ENCODE results near the gene SGCD.

Gene SGCD

DNA sequence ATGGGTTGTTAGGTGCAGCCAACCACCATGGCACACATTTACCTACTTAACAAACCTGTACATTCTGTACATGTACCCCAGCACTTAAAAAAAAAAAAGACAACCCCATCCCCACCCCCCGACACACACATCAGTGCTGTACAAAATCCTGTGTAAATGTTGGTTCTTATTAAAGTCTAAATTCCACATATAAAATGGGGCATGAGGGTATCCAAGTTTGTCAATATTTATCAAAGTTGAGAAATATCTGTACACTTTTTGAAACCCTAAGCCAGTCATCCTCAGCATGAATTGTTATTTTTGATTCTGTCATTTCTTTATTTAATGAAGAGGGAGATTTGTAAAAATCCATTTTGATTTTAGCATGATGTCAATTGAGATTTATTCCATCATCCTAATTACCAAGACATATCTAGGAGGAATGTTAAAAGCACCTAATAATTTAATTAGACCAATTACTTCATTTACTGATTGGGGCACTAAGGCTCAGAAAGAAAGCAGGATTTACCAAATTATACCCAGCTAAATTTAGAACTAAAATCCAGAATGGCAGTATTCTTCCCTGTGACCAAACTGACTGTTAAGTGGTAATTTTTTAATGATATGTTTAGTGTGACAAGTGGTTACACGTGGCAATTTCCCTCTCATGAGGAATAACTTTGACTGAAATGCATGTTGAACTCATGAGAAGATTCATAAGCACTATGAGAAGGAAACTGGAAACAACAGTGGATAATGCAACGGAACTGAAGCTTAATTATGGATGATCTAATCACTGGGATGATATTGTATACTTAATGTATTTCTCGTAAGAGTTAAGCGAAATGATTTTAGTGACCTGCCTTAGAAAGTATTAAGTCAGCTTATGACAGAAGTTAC lies 195.9 kb downstream of the SGCD start:
- DNase-seq, result no peak

DNA sequence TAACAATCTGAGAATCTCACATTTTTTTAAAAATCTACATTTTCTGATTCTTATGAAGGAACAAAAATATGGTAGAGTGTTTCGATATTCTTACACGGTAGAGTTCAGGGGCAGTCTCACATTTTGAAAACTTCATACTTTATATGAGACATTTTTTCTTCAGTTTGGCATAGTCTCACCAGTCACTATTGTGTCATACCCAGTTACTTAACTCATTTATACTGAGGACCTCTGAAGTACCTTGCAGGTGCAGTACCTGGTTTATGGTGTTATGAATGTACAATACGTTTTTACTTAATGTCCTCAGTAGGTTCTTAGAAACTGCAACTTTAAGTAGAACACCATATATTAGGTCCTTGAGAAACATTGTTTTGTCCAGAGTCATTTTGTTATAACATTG lies 196.6 kb downstream of the SGCD start:
- no peak for DNase-seq

GRCh38 chr5:156526081-156526925 lies 199.3 kb downstream of the SGCD start:
- DNase-seq, result no peak

GRCh38 chr5:156527611-156528010 lies 200.6 kb downstream of the SGCD start:
- DNase-seq, result no peak

DNA sequence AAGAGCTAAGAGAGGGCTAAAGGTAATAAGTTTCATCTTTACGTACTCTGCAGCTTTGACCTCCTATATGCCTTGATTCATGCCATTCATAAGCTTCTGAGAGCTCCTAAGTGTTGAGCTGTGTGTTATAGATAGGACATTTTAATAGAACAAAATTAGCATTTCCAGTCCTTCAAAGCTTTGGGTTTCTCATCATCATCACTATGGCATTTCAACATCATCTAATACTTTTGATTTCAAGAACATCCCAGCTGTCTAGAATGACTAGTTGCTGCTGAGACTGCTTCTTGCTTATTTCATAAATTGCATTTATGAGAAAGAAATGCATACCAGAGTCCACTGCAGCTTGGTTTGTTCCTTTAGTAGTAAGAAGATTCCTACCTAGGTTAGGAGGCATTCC lies 201.7 kb downstream of the SGCD start:
- no peak for DNase-seq

GRCh38 chr5:156529892-156530291 lies 202.9 kb downstream of the SGCD start:
- no peak for DNase-seq

- DNase-seq, result no peak
These were observed 204.2 kb downstream of the SGCD start for GRCh38 chr5:156531199-156531598.

DNA sequence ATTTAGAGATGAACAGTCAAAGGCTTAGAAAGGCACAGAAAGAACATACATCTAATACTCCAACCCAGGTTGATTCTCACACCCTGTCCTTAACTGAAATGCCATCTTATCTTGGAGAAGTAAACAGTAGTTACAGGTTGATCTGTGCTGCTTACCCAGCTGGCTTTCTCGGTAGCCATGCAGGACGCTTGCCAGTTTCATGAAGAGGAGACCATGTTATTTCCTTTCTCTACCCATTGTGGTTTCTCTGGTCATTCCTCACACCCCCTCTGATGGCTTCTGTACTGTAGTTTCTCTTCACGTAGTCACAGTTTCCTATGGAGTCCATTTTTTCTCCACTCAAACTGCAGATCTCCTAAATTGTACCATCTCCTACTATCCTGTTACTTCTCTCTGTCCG lies 206.0 kb downstream of the SGCD start:
- DNase-seq, result no peak

DNA sequence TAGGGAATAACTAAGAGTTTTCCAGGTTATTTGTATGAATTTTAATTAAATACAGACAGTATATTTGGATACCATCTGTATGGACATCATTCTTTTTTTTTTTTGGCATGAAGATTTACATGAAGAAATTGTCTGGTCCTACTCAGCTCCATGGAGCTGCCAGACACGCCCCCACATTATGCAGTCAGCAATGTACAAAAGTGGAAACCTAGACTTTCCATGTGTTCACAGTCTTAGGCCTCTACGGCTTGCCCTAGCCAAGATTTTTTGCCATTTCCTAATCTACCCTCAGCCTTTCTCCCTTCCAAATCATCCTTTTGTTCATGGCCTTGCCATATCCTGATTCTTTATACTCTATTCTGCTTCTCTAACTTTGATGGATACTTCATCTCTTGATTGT lies 207.1 kb downstream of the SGCD start:
- DNase-seq, result no peak

DNA sequence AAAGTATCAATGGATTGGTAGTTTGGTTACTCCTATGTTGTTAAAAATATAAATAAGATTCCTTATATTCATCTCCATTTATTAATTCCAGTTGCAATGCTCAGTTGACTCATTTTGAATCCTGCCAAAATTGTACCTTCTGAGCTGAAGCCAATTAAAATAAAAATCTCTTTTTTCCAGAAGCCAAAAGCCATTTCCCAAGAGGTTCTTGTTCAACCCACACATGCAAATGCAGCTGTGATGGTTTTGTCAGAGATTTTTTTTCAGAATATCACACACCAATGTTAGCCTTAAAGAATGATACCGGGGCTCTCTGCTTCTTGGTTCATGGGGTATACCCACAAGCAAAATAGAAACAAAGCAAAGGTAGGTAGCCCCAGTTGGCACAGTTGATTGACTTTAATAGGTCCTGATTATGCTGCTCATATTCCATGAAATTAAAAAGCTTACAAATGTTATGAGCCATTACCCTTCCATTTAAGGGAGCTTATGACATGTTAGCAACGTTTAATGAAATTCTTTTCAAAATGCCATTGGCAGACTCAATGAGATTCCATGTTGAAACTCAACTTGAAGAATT lies 208.0 kb downstream of the SGCD start:
- no peak for DNase-seq

- DNase-seq, result no peak
These were observed 213.5 kb downstream of the SGCD start for GRCh38 chr5:156540491-156540890.

GRCh38 chr5:156541582-156541981 lies 214.6 kb downstream of the SGCD start:
- no peak for DNase-seq

DNA sequence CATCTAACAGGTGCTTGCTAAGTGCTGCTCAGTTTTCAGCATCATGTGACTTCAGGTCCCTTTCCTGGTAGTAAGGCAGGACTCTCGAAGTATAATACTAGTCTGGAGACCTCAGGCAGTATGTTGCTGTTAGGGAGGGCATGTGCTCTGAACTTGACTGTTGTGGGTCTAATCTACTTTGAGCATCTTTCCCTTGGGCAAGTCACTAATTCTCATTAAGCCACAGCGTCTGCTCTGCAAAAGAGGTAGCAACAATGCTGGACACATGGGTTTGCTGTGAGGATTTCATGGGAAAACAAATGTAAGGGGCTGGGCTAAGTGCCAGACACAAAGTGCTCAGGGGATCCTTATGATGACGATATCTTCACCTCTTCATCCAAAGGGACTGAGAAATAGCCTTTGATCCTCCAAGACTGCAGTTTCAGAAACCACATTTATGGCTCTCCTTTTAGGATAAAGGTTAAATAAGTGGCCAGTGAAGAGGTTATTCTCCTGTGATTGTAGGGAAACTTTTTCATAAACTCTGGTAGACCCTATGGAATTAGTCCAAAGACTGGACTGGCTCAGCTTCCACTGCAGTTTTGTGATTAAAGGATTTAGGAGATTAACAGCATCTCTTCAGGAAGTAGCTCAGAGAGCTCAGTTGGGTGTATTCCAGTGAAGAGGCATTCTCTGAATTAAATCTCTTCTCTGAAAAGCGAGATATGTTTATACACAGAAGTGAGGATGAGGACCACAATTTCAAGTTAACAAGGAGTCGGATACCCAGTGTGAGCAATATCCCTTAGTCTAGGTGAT lies 216.6 kb downstream of the SGCD start:
- DNase-seq, result no peak

GRCh38 chr5:156552855-156553358 lies 225.9 kb downstream of the SGCD start:
- no peak for DNase-seq

DNA sequence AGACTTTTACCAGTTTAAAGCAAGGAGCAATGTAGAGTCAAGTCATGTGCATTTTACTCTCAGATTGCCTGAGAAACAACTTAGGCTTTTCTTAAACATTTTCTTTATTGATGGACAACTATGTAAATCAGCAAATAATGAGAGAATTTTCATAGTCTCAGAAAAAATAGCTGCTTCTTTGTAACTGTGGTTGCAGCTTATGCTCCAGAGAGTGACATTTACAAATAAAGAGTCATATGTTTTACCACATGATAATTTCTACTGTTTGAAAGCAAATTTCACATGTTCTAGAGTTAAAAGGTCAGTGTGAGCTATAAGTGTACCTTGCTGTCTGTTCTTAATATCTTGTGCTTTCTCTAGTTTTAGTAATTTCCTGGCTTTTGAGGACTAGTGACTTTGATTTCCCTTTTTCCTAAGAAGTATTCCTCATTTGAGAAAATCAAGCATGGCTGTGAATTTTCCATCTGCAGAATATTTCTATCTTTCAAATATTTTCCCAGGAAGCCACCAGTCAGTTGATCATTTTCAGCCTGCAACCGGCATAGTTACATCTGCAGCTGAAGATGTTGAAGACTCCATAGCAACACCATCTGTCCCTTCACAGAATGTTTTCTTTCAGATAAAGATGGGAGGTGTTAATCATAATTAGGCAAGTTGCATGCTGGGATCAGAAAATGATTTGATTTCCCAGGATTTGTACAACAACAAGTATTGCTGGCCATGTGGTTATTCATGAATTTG lies 229.9 kb downstream of the SGCD start:
- no peak for DNase-seq

- no peak for DNase-seq
These were observed 233.0 kb downstream of the SGCD start for GRCh38 chr5:156560002-156560401.

DNA sequence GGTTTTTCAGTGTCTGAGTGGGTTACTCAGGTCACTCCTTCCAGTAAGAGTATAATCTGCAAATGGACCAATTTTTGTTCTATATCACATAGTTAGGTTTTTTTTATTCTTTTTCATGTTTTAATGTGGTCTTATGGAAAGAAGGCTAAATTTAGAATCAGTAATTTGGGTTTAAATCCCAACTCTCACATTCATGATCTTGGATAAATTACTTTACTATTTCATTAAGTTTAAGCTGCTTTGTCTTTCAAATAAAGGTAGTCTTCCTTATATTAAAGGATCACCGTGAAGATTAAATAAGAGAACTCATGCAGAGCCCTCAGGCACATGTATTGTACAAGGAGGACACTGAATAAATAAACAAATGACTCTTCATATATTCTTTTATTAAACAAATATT lies 234.7 kb downstream of the SGCD start:
- no peak for DNase-seq

- DNase-seq, result no peak
These were observed 243.7 kb downstream of the SGCD start for GRCh38 chr5:156570615-156571014.

GRCh38 chr5:156581725-156582124 lies 254.8 kb downstream of the SGCD start:
- DNase-seq, result no peak

GRCh38 chr5:156582193-156582598 lies 255.2 kb downstream of the SGCD start:
- DNase-seq, result no peak

GRCh38 chr5:156584871-156585270 lies 257.9 kb downstream of the SGCD start:
- no peak for DNase-seq

DNA sequence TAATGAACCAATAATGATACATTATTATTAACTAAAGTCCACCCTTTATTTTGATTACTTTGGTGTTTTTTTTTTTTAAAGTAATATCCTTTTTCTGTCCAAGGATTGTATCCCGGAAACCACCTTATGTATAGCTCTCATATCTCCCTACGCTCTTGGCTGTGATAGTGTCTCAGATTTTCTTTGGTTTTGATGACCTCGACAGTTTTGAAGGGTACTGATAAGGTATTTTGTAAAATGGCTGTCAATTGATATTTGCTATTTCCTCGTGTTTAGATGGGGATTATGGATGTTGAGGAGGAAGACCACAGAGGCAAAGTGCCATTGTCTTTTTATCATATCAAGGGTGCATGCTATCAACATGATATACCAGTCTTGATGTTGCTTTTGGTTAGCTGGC lies 259.0 kb downstream of the SGCD start:
- no peak for DNase-seq
